ENCODE data around the gene HLCS.

DNA sequence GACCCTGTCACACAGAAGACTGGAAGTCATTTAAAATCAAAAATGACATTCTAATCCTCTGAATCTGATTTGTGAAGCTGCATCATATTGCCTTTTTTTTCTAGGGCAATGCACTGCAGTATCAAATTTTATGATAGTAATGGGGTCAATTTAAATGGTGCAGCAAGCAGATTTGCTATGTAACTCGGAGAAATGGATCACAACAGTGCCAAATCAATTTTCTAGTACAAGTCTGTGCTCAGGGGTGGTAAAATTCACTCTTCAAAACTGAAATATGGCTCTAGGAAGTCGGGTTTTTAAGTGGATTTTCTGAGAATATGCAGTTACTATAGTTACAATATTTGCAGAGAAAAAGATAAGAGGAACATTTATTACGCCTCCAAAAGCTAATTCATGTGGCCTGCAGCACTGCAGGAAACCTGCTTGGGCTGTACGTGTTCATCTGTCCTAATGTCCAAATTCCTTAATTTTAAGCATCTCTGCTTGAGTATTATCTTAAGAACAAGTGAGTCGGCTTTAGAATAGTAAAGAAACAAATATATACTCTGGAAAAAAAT, 31.5 kb downstream of the HLCS start:
- TF ChIP-seq, protein P1, sequence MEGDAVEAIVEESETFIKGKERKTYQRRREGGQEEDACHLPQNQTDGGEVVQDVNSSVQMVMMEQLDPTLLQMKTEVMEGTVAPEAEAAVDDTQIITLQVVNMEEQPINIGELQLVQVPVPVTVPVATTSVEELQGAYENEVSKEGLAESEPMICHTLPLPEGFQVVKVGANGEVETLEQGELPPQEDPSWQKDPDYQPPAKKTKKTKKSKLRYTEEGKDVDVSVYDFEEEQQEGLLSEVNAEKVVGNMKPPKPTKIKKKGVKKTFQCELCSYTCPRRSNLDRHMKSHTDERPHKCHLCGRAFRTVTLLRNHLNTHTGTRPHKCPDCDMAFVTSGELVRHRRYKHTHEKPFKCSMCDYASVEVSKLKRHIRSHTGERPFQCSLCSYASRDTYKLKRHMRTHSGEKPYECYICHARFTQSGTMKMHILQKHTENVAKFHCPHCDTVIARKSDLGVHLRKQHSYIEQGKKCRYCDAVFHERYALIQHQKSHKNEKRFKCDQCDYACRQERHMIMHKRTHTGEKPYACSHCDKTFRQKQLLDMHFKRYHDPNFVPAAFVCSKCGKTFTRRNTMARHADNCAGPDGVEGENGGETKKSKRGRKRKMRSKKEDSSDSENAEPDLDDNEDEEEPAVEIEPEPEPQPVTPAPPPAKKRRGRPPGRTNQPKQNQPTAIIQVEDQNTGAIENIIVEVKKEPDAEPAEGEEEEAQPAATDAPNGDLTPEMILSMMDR (tag by site-specific recombination; IDR thresholded peaks at IDR 0.05) = no peak
- TF ChIP-seq, protein P2, sequence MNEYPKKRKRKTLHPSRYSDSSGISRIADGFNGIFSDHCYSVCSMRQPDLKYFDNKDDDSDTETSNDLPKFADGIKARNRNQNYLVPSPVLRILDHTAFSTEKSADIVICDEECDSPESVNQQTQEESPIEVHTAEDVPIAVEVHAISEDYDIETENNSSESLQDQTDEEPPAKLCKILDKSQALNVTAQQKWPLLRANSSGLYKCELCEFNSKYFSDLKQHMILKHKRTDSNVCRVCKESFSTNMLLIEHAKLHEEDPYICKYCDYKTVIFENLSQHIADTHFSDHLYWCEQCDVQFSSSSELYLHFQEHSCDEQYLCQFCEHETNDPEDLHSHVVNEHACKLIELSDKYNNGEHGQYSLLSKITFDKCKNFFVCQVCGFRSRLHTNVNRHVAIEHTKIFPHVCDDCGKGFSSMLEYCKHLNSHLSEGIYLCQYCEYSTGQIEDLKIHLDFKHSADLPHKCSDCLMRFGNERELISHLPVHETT (tag by site-specific recombination; IDR thresholded peaks at IDR 0.05) = no peak
- TF ChIP-seq KLF8 (tag by site-specific recombination; IDR thresholded peaks at IDR 0.05) = no peak
- no peak for TF ChIP-seq MYNN (tag by site-specific recombination; IDR thresholded peaks at IDR 0.05; ENCODE audit: borderline replicate concordance)
- no peak for TF ChIP-seq ZNF2 (tag by site-specific recombination; IDR thresholded peaks at IDR 0.05)
- TF ChIP-seq, protein P3, sequence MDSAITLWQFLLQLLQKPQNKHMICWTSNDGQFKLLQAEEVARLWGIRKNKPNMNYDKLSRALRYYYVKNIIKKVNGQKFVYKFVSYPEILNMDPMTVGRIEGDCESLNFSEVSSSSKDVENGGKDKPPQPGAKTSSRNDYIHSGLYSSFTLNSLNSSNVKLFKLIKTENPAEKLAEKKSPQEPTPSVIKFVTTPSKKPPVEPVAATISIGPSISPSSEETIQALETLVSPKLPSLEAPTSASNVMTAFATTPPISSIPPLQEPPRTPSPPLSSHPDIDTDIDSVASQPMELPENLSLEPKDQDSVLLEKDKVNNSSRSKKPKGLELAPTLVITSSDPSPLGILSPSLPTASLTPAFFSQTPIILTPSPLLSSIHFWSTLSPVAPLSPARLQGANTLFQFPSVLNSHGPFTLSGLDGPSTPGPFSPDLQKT (IDR thresholded peaks at IDR 0.05; ENCODE audit: borderline replicate concordance, low read depth, low read length) = no peak
- TF ChIP-seq ZNF239 (tag by site-specific recombination; IDR thresholded peaks at IDR 0.05) = no peak
- TF ChIP-seq KLF1 (tag by site-specific recombination; IDR thresholded peaks at IDR 0.05) = no peak
